Caco-2 (cell line): ENCODE data around the gene MFRP. TPM values are rescaled to one million over a fixed set of nuclear protein-coding genes. Genes with fewer than 3 reads are reported as not detected.
A peak's percentile ranks its signal among the peaks of the same experiment; 100 is the strongest.

Experiments
- BruUV-seq: library from RNA; stranded (reverse); fragments of 400-500 nt; replicated peaks from 2 replicates; lab custom pipeline; 2021; lab: Mats Ljungman, UMichigan
- CTCF ChIA-PET: fragments of 300-600 bp; sonication (Branson Sonifier 250); formaldehyde crosslinking; loops from one replicate; lab custom pipeline; 2022; ENCODE audit warnings: antibody characterized with exemption; lab: Charles Lee
- POLR2A ChIA-PET: fragments of 300-600 bp; sonication (Branson Sonifier 250); formaldehyde crosslinking; loops from one replicate; lab custom pipeline; 2022; ENCODE audit warnings: antibody characterized with exemption; lab: Charles Lee
- DNase-seq, 2 experiments: peaks; one replicate each; pipeline versions ENCODE4 v3.0.0 to v3.0.0-alpha.2; 2020 to 2022
- H3K27me3 ChIP-seq: replicated peaks from 2 replicates; pipeline ENCODE4 v1.6.0; 2011; ENCODE audit warnings: low read length; ENCODE audit not compliant: control insufficient read depth, insufficient read depth
- H3K36me3 ChIP-seq: 2 replicates; pipeline ENCODE4 v1.5.1; 2011; ENCODE audit warnings: low read length; ENCODE audit not compliant: control insufficient read depth, insufficient read depth
- H3K4me1 ChIP-seq: fragments of 250-450 bp; sonication (Bioruptor Pico); 2 replicates; pipeline ENCODE4 v1.5.1; 2020; ENCODE audit warnings: mild to moderate bottlenecking
- H3K4me3 ChIP-seq: 2 replicates; pipeline ENCODE4 v1.5.1; 2011; ENCODE audit warnings: low read depth, mild to moderate bottlenecking, control low read depth, low read length
- H3K9me3 ChIP-seq: fragments of 250-450 bp; sonication (Bioruptor Pico); 2 replicates; pipeline ENCODE4 v1.5.1; 2020; ENCODE audit warnings: mild to moderate bottlenecking, moderate library complexity
- H3K27ac Mint-ChIP-seq: one replicate; pipeline ENCODE4 v1.8.0; 2022; ENCODE audit warnings: mixed read lengths; ENCODE audit not compliant: unreplicated experiment
- H3K27me3 Mint-ChIP-seq: one replicate; pipeline ENCODE4 v1.8.0; 2022; ENCODE audit warnings: mixed read lengths; ENCODE audit not compliant: insufficient read depth, unreplicated experiment
- H3K36me3 Mint-ChIP-seq: one replicate; pipeline ENCODE4 v1.8.0; 2022; ENCODE audit warnings: mild to moderate bottlenecking, mixed read lengths; ENCODE audit not compliant: insufficient read depth, unreplicated experiment
- H3K4me1 Mint-ChIP-seq: one replicate; pipeline ENCODE4 v1.8.0; 2022; ENCODE audit warnings: low read depth, mixed read lengths; ENCODE audit not compliant: unreplicated experiment
- H3K4me3 Mint-ChIP-seq: one replicate; pipeline ENCODE4 v1.8.0; 2022; ENCODE audit warnings: mild to moderate bottlenecking, moderate library complexity, mixed read lengths; ENCODE audit not compliant: unreplicated experiment
- H3K9me3 Mint-ChIP-seq: one replicate; pipeline ENCODE4 v1.8.0; 2022; ENCODE audit warnings: mixed read lengths; ENCODE audit not compliant: unreplicated experiment
- intact Hi-C: fragments of 100-400 bp; cut with micrococcal nuclease; formaldehyde crosslinking; loops from one replicate; pipeline ENCODE4 v1.10.0; 2022; ENCODE audit not compliant: unreplicated experiment
- total RNA-seq: library from RNA; stranded (reverse); gene quantifications from 2 replicates; pipeline ENCODE4 v1.2.3, GENCODE V29; 2022
- TF ChIP-seq, protein P1 (sequence below), 2 experiments: fragments of 200-600 bp in 1 of 2; IDR thresholded peaks; 1 replicate in 1 of 2; 2 replicates in 1 of 2; pipeline versions ENCODE4 v1.5.1 to v1.8.0; 2011 to 2022; ENCODE audit warnings: antibody characterized with exemption in 1 of 2, control low read depth in 1 of 2, inconsistent platforms in 1 of 2, low read depth in 1 of 2, low read length in 1 of 2, mild to moderate bottlenecking in 1 of 2, moderate library complexity in 1 of 2; ENCODE audit not compliant: insufficient read depth in 1 of 2, severe bottlenecking in 1 of 2, unreplicated experiment in 1 of 2

The MFRP gene
- total RNA-seq, 1 experiment from 2014 or later, result not detected

GRCh38 chr11:119320240-119320775 lies 26.2 kb downstream of the MFRP start:
- H3K27ac Mint-ChIP-seq, result no peak overlapping the region
- H3K9me3 Mint-ChIP-seq, result no peaks in the 10 kb centered on the region
- peaks cover 5% of the 10 kb centered on the region for H3K36me3 Mint-ChIP-seq
- intact Hi-C loops, result loop anchor here (2.0 kb wide), 1 partner anchor 154 kb away; no protein-coding TSS in a partner anchor
- peaks cover 5% of the 10 kb centered on the region for H3K27me3 ChIP-seq
- no peaks in the 10 kb centered on the region for H3K36me3 ChIP-seq
- TF ChIP-seq, protein P1, sequence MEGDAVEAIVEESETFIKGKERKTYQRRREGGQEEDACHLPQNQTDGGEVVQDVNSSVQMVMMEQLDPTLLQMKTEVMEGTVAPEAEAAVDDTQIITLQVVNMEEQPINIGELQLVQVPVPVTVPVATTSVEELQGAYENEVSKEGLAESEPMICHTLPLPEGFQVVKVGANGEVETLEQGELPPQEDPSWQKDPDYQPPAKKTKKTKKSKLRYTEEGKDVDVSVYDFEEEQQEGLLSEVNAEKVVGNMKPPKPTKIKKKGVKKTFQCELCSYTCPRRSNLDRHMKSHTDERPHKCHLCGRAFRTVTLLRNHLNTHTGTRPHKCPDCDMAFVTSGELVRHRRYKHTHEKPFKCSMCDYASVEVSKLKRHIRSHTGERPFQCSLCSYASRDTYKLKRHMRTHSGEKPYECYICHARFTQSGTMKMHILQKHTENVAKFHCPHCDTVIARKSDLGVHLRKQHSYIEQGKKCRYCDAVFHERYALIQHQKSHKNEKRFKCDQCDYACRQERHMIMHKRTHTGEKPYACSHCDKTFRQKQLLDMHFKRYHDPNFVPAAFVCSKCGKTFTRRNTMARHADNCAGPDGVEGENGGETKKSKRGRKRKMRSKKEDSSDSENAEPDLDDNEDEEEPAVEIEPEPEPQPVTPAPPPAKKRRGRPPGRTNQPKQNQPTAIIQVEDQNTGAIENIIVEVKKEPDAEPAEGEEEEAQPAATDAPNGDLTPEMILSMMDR (IDR thresholded peaks at IDR 0.05; ENCODE audit: insufficient read depth in 1 of 2, low read depth in 1 of 2, low read length in 1 of 2, severe bottlenecking in 1 of 2, unreplicated experiment in 1 of 2), result no peak
- H3K4me1 ChIP-seq, result peaks cover 32% of the 10 kb centered on the region
- POLR2A ChIA-PET, result no interaction called here
- H3K27me3 Mint-ChIP-seq, result no peaks in the 10 kb centered on the region
- H3K4me3 ChIP-seq, result no peak overlapping the region; the same call in 1 of the 2 replicates
- no TSS peak for BruUV-seq
- no peaks in the 10 kb centered on the region for H3K9me3 ChIP-seq
- no peak overlapping the region for H3K4me3 Mint-ChIP-seq
- no peaks in the 10 kb centered on the region for H3K4me1 Mint-ChIP-seq
- CTCF ChIA-PET, result interaction anchor here (1.0 to 3.1 kb wide), 4 partner anchors 18 to 114 kb away, joined by 7 to 51 read pairs (median 12); partner anchors contain the start of genes C1QTNF5, CBL and USP2
- peak; percentile 6 to 42 for DNase-seq

DNA sequence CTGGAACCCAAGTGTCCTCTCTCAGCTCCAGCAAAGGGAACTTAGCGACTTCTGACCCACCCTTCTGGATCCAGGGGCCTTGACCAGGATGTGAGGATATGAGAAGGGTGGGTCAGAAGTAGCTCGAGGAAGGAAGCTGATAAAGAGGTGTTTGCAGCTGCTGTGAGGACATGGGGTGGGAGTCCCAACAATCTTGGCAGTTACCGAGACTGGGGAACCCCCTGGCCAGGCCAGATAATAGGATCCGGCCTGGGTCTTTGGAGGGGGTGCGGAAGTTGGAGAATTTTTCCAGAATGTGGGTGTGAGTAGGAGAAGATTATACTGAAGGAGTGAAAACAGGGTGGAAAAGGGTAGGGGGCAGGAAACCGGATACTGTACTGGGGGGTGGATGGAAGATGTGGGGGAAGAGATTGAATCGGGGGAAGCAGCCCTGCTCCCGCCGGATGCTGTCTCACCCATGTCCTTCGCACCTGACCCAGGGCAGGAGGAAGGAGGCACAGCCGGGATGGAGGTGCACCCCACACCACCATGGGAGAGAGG lies 26.7 kb downstream of the MFRP start:
- no peak overlapping the region for H3K4me3 ChIP-seq
- H3K4me1 Mint-ChIP-seq, result no peaks in the 10 kb centered on the region
- DNase-seq, result peak in 1 of 2 experiments; percentile 29
- H3K27ac Mint-ChIP-seq, result no peak overlapping the region
- no peaks in the 10 kb centered on the region for H3K27me3 Mint-ChIP-seq
- no peaks in the 10 kb centered on the region for H3K9me3 ChIP-seq
- intact Hi-C loops, result loop anchor here (2.0 to 10.0 kb wide), 2 partner anchors 115 to 155 kb away; partner anchors contain the start of gene CBL
- BruUV-seq, result no TSS peak
- H3K4me3 Mint-ChIP-seq, result no peak overlapping the region
- TF ChIP-seq, protein P1 (IDR thresholded peaks at IDR 0.05; ENCODE audit: insufficient read depth in 1 of 2, low read depth in 1 of 2, low read length in 1 of 2, severe bottlenecking in 1 of 2, unreplicated experiment in 1 of 2), result no peak
- ChIA-PET CTCF (interaction anchor here (2.3 to 2.5 kb wide), 2 partner anchors 21 to 61 kb away, joined by 7 to 14 read pairs; partner anchors contain the start of genes C1QTNF5 and USP2), POLR2A (no interaction called here)
- peaks cover 5% of the 10 kb centered on the region for H3K36me3 Mint-ChIP-seq
- H3K9me3 Mint-ChIP-seq, result no peaks in the 10 kb centered on the region
- H3K27me3 ChIP-seq, result peaks cover 7% of the 10 kb centered on the region
- peaks cover 38% of the 10 kb centered on the region for H3K4me1 ChIP-seq
- H3K36me3 ChIP-seq, result no peaks in the 10 kb centered on the region

DNA sequence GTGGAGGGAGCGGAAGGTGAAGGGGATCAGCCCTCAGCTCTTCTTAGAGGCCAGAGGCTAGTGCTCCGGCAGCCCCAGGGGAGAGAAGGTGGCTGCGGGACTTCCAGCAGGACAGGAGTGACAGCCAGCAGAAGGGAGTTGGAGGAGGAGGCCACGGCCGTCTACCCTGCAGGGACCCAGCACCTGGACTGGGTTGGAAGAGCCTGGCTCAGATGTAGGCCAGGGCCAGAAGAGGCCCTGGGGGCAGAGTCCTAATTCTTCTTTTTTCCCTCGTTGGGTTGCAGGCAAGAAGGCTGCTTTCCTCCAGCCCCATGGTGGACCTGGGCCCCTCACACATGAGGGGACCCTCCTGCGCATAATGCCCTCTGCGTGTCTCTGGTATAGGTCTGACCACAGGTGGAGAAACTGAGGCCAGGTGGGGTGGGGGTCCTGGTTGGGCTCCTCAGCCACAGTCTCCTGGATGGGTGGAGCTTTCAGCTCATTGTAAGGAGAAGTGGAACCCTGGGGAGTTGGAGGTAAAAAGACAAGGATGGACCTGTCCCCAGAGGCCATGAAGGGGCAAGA lies 27.3 kb downstream of the MFRP start:
- Mint-ChIP-seq H3K27me3 (peaks cover 4% of the 10 kb centered on the region), H3K4me3 (no peak overlapping the region), H3K9me3 (no peaks in the 10 kb centered on the region), H3K4me1 (no peaks in the 10 kb centered on the region), H3K27ac (no peak overlapping the region), H3K36me3 (peaks cover 5% of the 10 kb centered on the region)
- Histone ChIP-seq H3K4me1 (peaks cover 38% of the 10 kb centered on the region), H3K36me3 (no peaks in the 10 kb centered on the region), H3K4me3 (no peak overlapping the region), H3K27me3 (peaks cover 7% of the 10 kb centered on the region), H3K9me3 (no peaks in the 10 kb centered on the region)
- no TSS peak for BruUV-seq
- ChIA-PET CTCF (interaction anchor here (2.1 to 2.5 kb wide), 3 partner anchors 21 to 62 kb away, joined by 4 to 14 read pairs (median 7); partner anchors contain the start of genes C1QTNF5 and USP2), POLR2A (interaction anchor here (0.7 kb wide), 1 partner anchor 26 kb away, joined by 3 read pairs; no protein-coding TSS in a partner anchor)
- TF ChIP-seq, protein P1 (IDR thresholded peaks at IDR 0.05; ENCODE audit: insufficient read depth in 1 of 2, low read depth in 1 of 2, low read length in 1 of 2, severe bottlenecking in 1 of 2, unreplicated experiment in 1 of 2), result no peak
- intact Hi-C loops, result loop anchor here (10.0 kb wide), 1 partner anchor 114 kb away; the partner anchor contains the start of gene CBL
- DNase-seq, result no peak
